Activated naive CD4-positive, alpha-beta T cell treated with Interleukin-2 at 50 U/mL for 16 hours (primary cell): ENCODE results near the gene MVD.
A peak's percentile ranks its signal among the peaks of the same experiment; 100 is the strongest.

ENCODE experiments used
- DNase-seq: peaks from one replicate; pipeline ENCODE4 v3.0.0-alpha.2; 2020

Gene MVD

GRCh38 chr16:88662843-88663606 lies at the start of gene MVD:
MVD (minus strand) TSS chr16:88663091; CDS start chr16:88663080, 11 bp downstream.
- peak; percentile 96 for DNase-seq

- DNase-seq: no peak
These were observed 49.6 kb upstream of the MVD start for GRCh38 chr16:88712362-88712979.

GRCh38 chr16:88711750-88712340 lies 49.0 kb upstream of the MVD start:
- DNase-seq: no peak

- no peak for DNase-seq
These were observed 47.7 kb upstream of the MVD start for GRCh38 chr16:88710556-88710955.

GRCh38 chr16:88706965-88707826 lies 44.3 kb upstream of the MVD start:
- DNase-seq: no peak

GRCh38 chr16:88706229-88706964 lies 43.5 kb upstream of the MVD start, which contains the start of the genes CTU2 and RNF166:
CTU2 (plus strand) TSS chr16:88706503; CDS start chr16:88706531, 28 bp downstream.
RNF166 (minus strand) TSS chr16:88706408; CDS start chr16:88706325, 83 bp downstream.
- peak; percentile 93 for DNase-seq

- DNase-seq: peak; percentile 34
These were observed 42.9 kb upstream of the MVD start for GRCh38 chr16:88705801-88706228.

- DNase-seq: peak; percentile 25
These were observed 42.3 kb upstream of the MVD start for GRCh38 chr16:88705076-88705684.

GRCh38 chr16:88703486-88704309 lies 40.8 kb upstream of the MVD start:
- peak; percentile 72 for DNase-seq

- DNase-seq: no peak
These were observed 39.7 kb upstream of the MVD start for GRCh38 chr16:88702371-88703210.

- peak; percentile 19 for DNase-seq
These were observed 38.9 kb upstream of the MVD start for GRCh38 chr16:88701581-88702370.

GRCh38 chr16:88700636-88701482 lies 38.0 kb upstream of the MVD start:
- DNase-seq: peak; percentile 95

- DNase-seq: no peak
These were observed 37.4 kb upstream of the MVD start for GRCh38 chr16:88700322-88700635.

GRCh38 chr16:88699180-88699579 lies 36.3 kb upstream of the MVD start:
- no peak for DNase-seq

GRCh38 chr16:88698646-88699045 lies 35.8 kb upstream of the MVD start:
- DNase-seq: no peak

GRCh38 chr16:88697831-88698615 lies 35.1 kb upstream of the MVD start:
- DNase-seq: no peak

GRCh38 chr16:88697116-88697830 lies 34.4 kb upstream of the MVD start:
- DNase-seq: no peak
